Panc1 (cell line): ENCODE data around the gene NT5DC3.

Experiments
- POLR2AphosphoS5 ChIP-seq: IDR thresholded peaks from 2 replicates; pipeline ENCODE4 v1.6.1; 2012; ENCODE audit warnings: mild to moderate bottlenecking, low read depth, low read length, moderate library complexity
- SIN3A ChIP-seq: IDR thresholded peaks from 2 replicates; pipeline ENCODE4 v1.6.1; 2012; ENCODE audit warnings: low read depth, mild to moderate bottlenecking, low read length, moderate library complexity, borderline replicate concordance; ENCODE audit not compliant: insufficient read depth
- TF ChIP-seq, protein P1 (sequence below): fragments of 450-650 bp; IDR thresholded peaks from 2 replicates; pipeline ENCODE4 v1.5.1; 2017; ENCODE audit warnings: mild to moderate bottlenecking

DNA sequence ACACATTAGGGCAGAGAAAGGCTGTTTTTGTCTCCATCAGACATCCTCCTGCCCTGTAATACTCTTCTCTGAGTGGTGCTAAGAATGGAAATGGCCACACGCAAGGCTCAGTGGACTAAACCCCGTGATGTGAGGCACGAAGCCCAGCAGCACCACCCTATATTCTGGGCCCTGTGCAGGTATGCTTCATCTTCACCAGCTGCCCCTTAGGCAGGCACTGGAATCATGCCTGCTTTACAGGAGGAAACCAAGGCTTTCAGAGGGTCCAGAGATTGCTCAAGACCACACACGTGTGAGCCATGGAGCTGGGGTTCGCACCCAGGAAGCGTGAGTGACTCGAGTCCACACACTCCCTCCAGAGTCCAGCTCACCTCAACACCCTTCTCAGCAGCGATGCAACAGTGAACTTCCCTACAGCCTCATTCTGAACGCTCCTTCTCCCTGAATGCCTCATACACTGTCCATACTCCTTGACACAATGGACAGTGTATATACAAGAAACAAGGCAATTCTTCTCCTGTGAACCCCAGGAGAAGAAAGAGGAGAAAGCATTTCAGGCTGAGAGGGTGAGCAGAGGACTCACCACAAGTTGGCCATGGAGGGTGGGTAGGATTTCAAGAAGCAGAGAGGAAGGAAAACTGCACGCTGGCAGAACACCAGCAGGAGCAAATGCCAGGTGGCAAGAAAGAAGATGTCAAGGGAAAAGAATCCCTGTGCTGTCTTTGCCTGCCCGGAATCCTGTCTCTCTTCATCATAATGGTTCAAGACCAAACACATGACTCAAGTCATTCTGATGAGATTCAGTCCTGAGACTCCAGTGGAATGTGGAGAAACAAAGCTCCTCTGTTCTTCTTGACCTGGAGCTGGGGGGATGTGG, 39.1 kb downstream of the NT5DC3 start:
- TF ChIP-seq SIN3A = no peak
- TF ChIP-seq, protein P1, sequence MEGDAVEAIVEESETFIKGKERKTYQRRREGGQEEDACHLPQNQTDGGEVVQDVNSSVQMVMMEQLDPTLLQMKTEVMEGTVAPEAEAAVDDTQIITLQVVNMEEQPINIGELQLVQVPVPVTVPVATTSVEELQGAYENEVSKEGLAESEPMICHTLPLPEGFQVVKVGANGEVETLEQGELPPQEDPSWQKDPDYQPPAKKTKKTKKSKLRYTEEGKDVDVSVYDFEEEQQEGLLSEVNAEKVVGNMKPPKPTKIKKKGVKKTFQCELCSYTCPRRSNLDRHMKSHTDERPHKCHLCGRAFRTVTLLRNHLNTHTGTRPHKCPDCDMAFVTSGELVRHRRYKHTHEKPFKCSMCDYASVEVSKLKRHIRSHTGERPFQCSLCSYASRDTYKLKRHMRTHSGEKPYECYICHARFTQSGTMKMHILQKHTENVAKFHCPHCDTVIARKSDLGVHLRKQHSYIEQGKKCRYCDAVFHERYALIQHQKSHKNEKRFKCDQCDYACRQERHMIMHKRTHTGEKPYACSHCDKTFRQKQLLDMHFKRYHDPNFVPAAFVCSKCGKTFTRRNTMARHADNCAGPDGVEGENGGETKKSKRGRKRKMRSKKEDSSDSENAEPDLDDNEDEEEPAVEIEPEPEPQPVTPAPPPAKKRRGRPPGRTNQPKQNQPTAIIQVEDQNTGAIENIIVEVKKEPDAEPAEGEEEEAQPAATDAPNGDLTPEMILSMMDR = no peak
- no peak for TF ChIP-seq POLR2AphosphoS5
